ENCODE data around the gene KIF12. TPM values are rescaled to one million over a fixed set of nuclear protein-coding genes. Genes with fewer than 3 reads are reported as not detected.

The KIF12 gene
- total RNA-seq, 1 experiment from 2014 or later, result not detected

- no peak overlapping the region for H3K27ac ChIP-seq
- H3K4me3 ChIP-seq, result no peak overlapping the region
- no peaks in the 10 kb centered on the region for H3K36me3 ChIP-seq (ENCODE audit: low read depth)
- H3K4me1 ChIP-seq (replicated peaks; ENCODE audit: insufficient read depth), result no peaks in the 10 kb centered on the region
- no peaks in the 10 kb centered on the region for H3K79me2 ChIP-seq (ENCODE audit: low read depth)
- no peak overlapping the region for H2AFZ ChIP-seq
- CTCF ChIA-PET, result no interaction called here
- no peaks in the 10 kb centered on the region for H3K9me2 ChIP-seq (ENCODE audit: insufficient read depth)
- DNase-seq, result no peak
- H3K27me3 ChIP-seq (ENCODE audit: insufficient read depth, low read depth), result peaks cover 82% of the 10 kb centered on the region
- no peaks in the 10 kb centered on the region for H3K9me3 ChIP-seq (ENCODE audit: insufficient read depth, low read depth)
- TF ChIP-seq, protein P1, sequence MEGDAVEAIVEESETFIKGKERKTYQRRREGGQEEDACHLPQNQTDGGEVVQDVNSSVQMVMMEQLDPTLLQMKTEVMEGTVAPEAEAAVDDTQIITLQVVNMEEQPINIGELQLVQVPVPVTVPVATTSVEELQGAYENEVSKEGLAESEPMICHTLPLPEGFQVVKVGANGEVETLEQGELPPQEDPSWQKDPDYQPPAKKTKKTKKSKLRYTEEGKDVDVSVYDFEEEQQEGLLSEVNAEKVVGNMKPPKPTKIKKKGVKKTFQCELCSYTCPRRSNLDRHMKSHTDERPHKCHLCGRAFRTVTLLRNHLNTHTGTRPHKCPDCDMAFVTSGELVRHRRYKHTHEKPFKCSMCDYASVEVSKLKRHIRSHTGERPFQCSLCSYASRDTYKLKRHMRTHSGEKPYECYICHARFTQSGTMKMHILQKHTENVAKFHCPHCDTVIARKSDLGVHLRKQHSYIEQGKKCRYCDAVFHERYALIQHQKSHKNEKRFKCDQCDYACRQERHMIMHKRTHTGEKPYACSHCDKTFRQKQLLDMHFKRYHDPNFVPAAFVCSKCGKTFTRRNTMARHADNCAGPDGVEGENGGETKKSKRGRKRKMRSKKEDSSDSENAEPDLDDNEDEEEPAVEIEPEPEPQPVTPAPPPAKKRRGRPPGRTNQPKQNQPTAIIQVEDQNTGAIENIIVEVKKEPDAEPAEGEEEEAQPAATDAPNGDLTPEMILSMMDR (conservative IDR thresholded peaks at IDR 0.05), result no peak
- TF ChIP-seq EZH2 (IDR thresholded peaks at IDR 0.05; ENCODE audit: low read depth), result no peak
- intact Hi-C loops (cut with micrococcal nuclease; ENCODE audit: unreplicated experiment), result no loop called here
- POLR2A ChIA-PET (ENCODE audit: unreplicated experiment), result no interaction called here
- no peaks in the 10 kb centered on the region for H4K20me1 ChIP-seq (ENCODE audit: insufficient read depth)
- H3F3A ChIP-seq (ENCODE audit: insufficient read depth, low read depth), result no peaks in the 10 kb centered on the region
- H3K4me2 ChIP-seq, result no peak overlapping the region
- no TSS peak for BruUV-seq (replicated peaks)
Observed at GRCh38 chr9:114121227-114122135, 22.4 kb upstream of the KIF12 start.

- Histone ChIP-seq H3K27ac (no peak overlapping the region), H3K79me2 (ENCODE audit: low read depth) (no peaks in the 10 kb centered on the region), H3K4me1 (replicated peaks; ENCODE audit: insufficient read depth) (no peaks in the 10 kb centered on the region), H3K9me2 (ENCODE audit: insufficient read depth) (no peaks in the 10 kb centered on the region), H3K4me2 (no peak overlapping the region), H3K36me3 (ENCODE audit: low read depth) (no peaks in the 10 kb centered on the region), H3K27me3 (ENCODE audit: insufficient read depth, low read depth) (peaks cover 83% of the 10 kb centered on the region), H4K20me1 (ENCODE audit: insufficient read depth) (no peaks in the 10 kb centered on the region), H3F3A (ENCODE audit: insufficient read depth, low read depth) (no peaks in the 10 kb centered on the region), H3K9me3 (ENCODE audit: insufficient read depth, low read depth) (no peaks in the 10 kb centered on the region), H2AFZ (no peak overlapping the region), H3K4me3 (no peak overlapping the region)
- ChIA-PET CTCF (no interaction called here), POLR2A (ENCODE audit: unreplicated experiment) (no interaction called here)
- DNase-seq, result no peak
- no peak for TF ChIP-seq EZH2 (IDR thresholded peaks at IDR 0.05; ENCODE audit: low read depth)
- TF ChIP-seq, protein P1 (conservative IDR thresholded peaks at IDR 0.05), result no peak
- intact Hi-C loops (cut with micrococcal nuclease; ENCODE audit: unreplicated experiment), result no loop called here
- no TSS peak for BruUV-seq (replicated peaks)
Observed at GRCh38 chr9:114120192-114121014, 21.3 kb upstream of the KIF12 start.

GRCh38 chr9:114119242-114120191 is 20.4 kb upstream of the KIF12 start:
- no peaks in the 10 kb centered on the region for H3K36me3 ChIP-seq (ENCODE audit: low read depth)
- no peak overlapping the region for H3K4me2 ChIP-seq
- H3F3A ChIP-seq (ENCODE audit: insufficient read depth, low read depth), result no peaks in the 10 kb centered on the region
- H3K79me2 ChIP-seq (ENCODE audit: low read depth), result no peaks in the 10 kb centered on the region
- intact Hi-C loops (cut with micrococcal nuclease; ENCODE audit: unreplicated experiment), result no loop called here
- H3K4me3 ChIP-seq, result no peak overlapping the region
- ChIA-PET POLR2A (ENCODE audit: unreplicated experiment) (no interaction called here), CTCF (no interaction called here)
- H3K27me3 ChIP-seq (ENCODE audit: insufficient read depth, low read depth), result peaks cover 81% of the 10 kb centered on the region
- TF ChIP-seq, protein P1 (conservative IDR thresholded peaks at IDR 0.05), result no peak
- no peak for TF ChIP-seq EZH2 (IDR thresholded peaks at IDR 0.05; ENCODE audit: low read depth)
- H4K20me1 ChIP-seq (ENCODE audit: insufficient read depth), result no peaks in the 10 kb centered on the region
- H3K9me3 ChIP-seq (ENCODE audit: insufficient read depth, low read depth), result no peaks in the 10 kb centered on the region
- no peaks in the 10 kb centered on the region for H3K9me2 ChIP-seq (ENCODE audit: insufficient read depth)
- H3K4me1 ChIP-seq (replicated peaks; ENCODE audit: insufficient read depth), result no peaks in the 10 kb centered on the region
- no peak overlapping the region for H2AFZ ChIP-seq
- no TSS peak for BruUV-seq (replicated peaks)
- DNase-seq, result no peak
- H3K27ac ChIP-seq, result no peak overlapping the region

Measured in PC-9 (cell line).